AG09319 (cell line): ENCODE results near the gene LRRC46.

Experiments
- DNase-seq: peaks from one replicate; pipeline ENCODE4 v3.0.0-alpha.2; 2010; ENCODE audit warnings: low read depth; ENCODE audit errors: extremely low read depth
- TF ChIP-seq, protein P1 (sequence below): IDR thresholded peaks from 2 replicates; pipeline ENCODE4 v1.5.1; 2011; ENCODE audit warnings: low read depth, mild to moderate bottlenecking, inconsistent platforms, low read length, moderate library complexity

The LRRC46 gene

DNA sequence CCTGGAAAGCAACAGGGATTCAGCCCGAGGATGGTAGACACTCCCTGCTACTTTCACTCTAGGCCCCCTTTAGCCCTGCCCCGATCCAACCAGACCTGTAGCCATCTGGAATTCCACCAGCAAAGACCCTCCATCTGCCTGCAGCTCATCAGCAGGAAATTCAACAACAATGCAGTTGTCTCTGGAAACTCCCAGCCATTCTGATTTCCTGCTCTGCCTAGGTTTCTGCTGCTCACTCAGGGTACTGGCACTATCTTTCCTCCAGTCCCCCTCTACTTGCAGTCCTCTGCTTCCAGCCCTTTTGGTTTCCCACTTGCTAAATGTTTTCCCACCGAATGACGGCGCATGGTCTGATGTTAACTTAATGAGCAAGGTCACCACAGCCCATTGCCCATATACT lies 22.1 kb downstream of the LRRC46 start:
- TF ChIP-seq, protein P1, sequence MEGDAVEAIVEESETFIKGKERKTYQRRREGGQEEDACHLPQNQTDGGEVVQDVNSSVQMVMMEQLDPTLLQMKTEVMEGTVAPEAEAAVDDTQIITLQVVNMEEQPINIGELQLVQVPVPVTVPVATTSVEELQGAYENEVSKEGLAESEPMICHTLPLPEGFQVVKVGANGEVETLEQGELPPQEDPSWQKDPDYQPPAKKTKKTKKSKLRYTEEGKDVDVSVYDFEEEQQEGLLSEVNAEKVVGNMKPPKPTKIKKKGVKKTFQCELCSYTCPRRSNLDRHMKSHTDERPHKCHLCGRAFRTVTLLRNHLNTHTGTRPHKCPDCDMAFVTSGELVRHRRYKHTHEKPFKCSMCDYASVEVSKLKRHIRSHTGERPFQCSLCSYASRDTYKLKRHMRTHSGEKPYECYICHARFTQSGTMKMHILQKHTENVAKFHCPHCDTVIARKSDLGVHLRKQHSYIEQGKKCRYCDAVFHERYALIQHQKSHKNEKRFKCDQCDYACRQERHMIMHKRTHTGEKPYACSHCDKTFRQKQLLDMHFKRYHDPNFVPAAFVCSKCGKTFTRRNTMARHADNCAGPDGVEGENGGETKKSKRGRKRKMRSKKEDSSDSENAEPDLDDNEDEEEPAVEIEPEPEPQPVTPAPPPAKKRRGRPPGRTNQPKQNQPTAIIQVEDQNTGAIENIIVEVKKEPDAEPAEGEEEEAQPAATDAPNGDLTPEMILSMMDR = no peak
- no peak for DNase-seq

DNA sequence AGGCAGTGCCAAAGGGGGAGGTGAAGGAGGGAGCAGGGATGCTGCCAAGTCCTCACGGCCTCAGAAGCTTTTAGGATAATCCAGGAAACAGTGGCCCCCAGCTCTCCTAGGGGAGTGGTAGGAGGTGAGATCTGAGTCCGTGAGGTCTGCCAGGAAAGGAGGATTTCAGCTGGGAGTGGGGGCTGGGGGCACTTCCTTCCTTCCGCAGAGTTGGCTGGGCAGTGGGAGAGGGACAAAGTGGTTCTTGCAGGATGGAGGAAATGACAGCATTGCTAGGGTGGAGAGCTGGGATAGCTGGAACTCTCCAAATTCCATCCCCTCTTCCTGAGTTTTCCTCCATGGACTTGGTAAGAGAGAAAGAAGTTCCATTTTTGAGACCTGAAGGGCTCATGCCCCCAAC lies 24.3 kb downstream of the LRRC46 start:
- TF ChIP-seq, protein P1 = no peak
- DNase-seq = no peak

DNA sequence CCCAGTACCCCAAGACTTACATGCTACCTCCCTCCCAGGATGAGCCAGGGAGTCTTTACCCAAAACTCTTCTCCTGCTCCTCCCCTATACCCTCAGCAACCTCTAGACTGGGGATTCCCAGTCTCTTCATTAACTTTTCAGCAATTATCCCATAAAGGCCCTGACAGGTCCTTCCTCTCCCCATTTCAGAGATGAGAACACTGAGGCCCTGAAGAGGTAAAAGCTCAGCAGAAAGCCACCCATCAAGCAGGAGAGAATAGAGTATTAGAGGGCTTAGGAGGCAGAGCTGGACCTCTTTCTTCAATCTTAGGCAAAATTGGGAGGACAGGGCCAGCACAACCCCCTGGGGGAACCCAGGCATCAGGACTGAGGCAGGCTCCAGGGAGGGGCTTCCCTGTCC lies 25.4 kb downstream of the LRRC46 start:
- DNase-seq = no peak
- TF ChIP-seq, protein P1 = no peak

DNA sequence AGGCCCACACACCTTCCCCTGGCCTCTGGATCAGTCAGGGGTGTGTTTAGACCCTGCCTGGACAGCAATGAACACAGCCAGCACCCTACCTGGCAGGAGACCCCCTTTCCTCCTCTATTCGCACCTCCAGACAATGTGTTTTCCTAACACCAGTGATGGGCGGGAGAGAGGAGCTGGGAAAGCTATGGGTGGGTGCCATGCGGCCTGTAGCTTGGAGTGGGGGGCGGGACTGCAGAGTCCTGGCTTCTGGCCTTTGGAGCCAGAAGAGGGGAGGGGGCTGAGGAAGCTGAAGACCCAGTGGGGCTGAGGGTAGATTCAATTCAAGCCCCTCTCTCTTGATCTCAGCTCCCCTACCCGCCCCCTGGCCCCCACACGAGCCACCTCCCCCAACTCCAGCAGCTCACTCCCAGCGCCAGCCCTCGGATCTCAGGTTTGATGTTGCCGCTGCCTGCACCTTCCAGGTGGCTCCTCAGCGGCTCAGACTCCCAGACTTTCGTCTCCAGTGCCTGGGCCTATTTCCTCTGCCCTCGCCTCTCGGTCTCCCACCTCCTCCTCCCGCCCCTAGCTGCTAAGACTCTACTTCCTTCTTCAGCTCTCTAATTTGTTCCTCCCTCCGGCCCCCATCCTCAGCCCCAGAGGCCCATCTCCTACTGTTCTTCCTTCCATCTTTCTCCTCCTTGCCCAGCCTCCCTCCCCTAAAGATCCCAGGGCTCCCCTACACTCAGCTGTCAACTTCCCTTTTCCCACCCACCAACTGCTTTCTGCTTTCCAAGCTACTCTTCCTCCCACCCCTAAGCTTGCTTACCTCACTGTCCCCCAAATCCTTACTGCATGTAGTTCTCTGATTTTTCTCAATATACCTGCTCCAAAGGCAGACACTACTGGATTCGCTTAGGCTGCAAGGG lies 26.3 kb downstream of the LRRC46 start:
- TF ChIP-seq, protein P1 = no peak
- no peak for DNase-seq

DNA sequence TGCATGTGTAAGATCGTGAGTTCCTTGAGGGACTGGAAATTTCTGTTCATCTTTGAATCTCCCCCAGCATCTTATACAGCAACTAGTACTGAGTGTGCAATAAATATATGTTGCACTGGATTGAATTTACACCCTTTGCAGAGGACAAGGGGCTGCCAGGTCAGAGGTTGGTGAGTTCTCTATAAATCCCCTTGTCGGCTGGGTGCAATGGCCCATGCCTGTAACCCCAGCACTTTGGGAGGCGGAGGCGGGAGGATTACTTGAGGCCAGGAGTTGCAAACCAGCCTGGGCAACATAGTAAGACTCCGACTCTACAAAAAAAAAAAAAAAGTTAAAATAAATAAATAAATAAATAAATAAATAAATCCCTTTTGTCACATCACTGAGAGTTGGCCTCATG lies 28.9 kb downstream of the LRRC46 start:
- no peak for DNase-seq
- TF ChIP-seq, protein P1 = no peak

DNA sequence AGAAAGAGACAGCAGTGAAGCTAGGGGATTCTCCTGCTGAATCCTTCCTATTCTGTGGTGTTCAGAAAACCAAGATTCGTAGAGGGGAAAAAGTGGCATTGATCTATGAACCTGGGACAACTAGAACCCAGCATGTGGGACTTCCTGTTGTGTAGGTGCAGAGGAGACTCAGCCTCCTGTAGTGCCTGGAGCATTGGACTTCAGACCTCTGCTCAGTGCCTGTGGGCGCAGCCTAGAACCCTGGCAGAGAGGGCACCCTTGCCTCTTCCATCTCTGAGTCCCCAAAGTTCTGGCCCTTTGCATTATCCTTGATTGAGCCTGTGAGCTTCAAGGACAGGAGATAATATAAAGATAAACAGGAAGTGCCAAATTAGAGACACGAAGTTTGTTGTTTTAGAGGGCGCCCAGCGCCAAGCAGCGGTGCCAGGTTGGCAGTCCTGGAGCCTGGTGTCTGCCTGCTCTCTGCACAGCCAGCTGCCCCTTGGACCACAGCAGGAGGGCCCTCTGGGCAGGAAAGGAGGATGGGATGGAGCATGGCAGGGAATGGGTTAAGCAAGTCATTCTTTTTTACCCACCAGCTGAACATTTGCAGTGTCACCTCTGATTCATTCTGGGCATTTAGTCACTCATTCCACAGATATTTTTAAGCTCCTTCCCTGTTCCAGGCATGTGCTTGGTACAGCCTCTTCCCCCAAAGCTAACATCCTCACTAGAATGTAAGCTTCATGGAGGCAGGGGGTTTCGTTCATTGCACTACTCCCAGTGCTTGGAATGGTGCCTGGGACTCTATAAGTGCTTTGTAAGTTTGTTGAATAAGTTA lies 31.4 kb downstream of the LRRC46 start:
- TF ChIP-seq, protein P1 = no peak
- peak; percentile 16 for DNase-seq

DNA sequence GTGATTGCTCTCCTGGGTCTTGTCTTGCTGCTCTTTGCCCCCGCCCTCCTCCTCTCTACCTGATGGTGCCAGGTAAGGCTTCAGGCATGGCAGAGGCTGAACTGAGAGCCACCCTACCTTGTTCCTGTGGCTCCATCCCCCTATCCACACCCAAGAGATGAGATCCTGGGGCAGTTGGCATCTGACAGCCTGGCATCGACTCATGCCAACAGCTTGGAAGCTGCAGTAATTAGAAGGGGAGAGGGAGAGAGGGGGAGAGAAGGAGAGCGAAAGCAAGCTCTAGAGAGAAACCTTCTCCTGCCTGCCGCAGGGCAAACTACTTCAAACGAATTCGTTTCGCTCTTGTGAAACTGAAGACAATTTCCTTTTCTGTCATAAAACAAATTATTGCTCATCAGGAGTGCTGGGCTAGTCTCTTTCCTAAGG lies 33.3 kb downstream of the LRRC46 start:
- DNase-seq = no peak
- TF ChIP-seq, protein P1 = no peak
